ENCODE results near the gene DHRS11.
"Not testable (repeated sequence)": the region's sequence is repeated elsewhere in the genome, so short reads cannot be mapped to it uniquely, and the experiment has no call there.

Gene DHRS11

GRCh38 chr17:36594626-36595401 is 3.1 kb downstream of the DHRS11 start:
- no peak for DNase-seq

DNA sequence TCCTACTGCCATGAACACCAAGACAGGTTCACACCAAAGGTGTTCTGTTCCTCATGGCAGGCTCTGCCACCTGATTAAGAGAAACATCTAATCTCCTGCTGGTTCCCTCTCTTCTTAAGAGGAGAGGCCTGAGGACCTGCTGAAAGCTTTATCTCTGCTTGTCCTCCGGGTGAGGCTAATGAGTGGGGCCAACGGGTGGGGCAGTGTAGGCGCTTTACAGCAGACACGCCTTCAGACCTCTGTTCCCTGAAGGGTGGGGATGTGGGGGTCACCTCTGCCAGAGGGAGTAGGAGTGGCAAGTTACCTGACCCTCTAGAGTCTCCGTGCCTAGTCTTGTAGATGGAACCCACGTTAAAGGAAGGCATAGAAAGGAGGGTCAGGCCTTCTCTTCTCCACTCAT is 5.5 kb downstream of the DHRS11 start:
- no peak for DNase-seq

GRCh38 chr17:36597866-36598777 is 6.4 kb downstream of the DHRS11 start:
- DNase-seq, result no peak

GRCh38 chr17:36598951-36599401 is 7.3 kb downstream of the DHRS11 start:
- DNase-seq, result no peak

- no peak for DNase-seq
Observed at GRCh38 chr17:36599546-36600250, 8.0 kb downstream of the DHRS11 start.

DNA sequence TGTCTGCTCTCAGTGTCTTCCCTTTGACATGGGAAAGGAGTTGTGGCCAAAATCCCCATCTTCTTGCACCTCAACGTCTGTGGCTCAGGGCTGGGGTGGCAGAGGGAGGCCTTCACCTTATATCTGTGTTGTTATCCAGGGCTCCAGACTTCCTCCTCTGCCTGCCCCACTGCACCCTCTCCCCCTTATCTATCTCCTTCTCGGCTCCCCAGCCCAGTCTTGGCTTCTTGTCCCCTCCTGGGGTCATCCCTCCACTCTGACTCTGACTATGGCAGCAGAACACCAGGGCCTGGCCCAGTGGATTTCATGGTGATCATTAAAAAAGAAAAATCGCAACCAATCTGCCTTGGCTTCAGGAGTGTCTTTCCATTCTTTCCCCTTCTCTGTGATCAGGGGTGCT is 8.8 kb downstream of the DHRS11 start:
- no peak for DNase-seq

GRCh38 chr17:36600936-36601302 is 9.2 kb downstream of the DHRS11 start:
- DNase-seq, result no peak

- peak; percentile 96 for DNase-seq
Observed at GRCh38 chr17:36601303-36602029, 9.8 kb downstream of the DHRS11 start, which contains the start of gene MRM1. Gene MRM1, plus strand, starts transcription at chr17:36601583. Its CDS starts 228 bp downstream, at chr17:36601811.

DNA sequence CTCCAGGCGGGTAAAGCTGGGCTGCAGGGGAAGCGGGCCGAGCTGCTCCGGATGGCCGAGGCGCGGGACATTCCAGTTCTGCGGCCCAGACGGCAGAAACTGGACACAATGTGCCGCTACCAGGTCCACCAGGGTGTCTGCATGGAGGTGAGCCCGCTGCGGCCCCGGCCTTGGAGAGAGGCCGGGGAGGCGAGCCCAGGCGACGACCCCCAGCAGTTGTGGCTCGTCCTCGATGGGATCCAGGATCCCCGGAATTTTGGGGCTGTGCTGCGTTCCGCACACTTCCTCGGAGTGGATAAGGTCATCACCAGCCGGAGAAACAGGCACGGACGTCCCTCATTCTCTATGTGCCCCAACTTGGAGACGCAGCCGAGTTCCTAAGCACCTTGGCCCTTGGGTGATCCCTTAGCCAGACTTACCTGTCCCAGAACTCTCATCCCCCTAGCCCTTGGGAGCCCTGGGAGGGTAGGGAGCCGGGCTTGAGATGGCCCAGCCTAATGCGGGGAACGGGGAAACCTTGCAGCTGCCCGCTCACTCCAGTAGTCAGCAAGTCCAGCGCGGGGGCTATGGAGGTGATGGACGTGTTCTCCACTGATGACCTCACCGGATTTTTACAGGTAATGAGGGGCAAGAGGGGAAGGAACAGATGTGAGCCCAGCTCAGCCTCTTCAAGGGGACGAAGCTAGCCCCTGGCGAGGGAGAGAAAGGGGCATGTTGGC is 10.5 kb downstream of the DHRS11 start:
- peak; percentile 5 for DNase-seq

DNA sequence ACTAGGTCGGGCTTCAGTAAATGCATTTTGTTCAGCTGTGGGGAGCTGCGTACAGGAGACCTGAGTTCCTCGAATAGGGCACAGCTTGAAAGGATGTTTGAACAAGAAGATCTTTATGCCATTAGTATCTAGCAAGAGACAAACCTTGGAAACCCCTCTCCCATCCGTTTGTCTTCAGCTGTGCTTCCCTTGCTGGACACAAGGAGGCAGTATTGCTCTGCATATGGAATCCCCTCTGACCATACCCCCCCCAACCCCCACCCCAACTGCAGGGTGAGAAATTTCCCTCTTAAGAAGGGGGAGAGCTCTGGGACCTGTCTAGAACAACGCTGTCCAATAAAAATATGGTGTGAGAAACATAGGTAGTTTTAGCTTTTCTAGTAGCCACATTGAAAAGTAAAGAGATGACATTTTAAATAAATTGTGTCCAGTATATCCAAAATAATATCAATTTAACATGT is 11.3 kb downstream of the DHRS11 start:
- DNase-seq, result peak; percentile 84

DNA sequence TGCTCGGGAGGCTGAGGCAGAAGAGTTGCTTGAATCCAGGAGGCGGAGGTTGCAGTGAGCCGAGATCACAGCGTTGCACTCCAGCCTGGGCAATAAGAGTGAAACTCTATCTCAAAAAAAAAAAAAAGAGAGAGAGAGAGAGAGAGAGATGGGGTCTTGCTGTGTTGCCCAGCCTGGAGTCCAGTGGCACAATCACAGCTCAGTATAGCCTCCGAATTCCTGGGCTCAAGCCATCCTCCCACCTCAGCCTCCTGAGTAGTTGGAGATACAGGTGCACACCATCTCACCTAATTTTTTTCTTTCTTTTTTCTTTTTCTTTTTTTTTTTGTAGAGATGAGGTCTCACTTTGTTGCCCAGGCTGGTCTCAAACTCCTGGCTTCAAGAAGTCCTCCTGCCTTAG is 13.3 kb downstream of the DHRS11 start:
- DNase-seq, result not testable (repeated sequence)

DNA sequence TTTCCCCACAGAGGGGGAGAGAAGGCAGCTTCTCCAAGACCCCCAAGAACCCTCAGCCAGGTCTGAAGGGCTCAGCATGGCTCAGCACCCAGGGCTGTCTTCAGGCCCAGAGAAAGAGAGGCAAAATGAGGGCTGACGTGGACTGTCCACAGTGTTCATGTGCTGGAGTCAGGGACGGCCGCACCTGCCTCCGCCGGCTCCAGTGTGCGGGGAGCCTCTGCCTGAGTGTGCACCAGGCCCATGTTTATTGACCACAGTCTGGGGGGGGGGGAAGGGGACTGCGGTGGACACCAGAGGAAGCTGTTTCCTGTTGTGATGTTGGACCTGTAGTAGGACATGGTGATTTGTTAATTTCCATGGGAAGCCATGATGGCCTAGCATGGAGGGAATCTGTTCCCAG is 16.6 kb downstream of the DHRS11 start:
- no peak for DNase-seq

GRCh38 chr17:36608794-36609497 is 17.3 kb downstream of the DHRS11 start:
- DNase-seq, result peak; percentile 29

DNA sequence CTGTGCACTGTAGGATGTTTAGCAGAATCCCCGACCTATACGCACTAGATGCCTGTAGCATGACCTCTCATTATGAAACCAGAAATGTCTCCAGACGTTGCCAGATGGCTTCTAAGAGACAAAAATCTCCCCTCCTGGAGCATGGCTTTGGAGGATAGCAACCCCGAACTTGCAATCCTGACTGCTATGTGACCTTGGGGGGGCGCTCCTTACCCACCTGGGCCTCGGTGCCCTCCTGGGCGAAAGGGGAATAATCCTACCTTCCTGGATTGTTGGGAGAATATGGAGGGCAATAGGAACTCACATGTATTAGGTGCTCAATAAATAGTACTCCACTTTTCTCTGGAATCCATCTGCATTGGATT is 17.8 kb downstream of the DHRS11 start:
- DNase-seq, result no peak

DNA sequence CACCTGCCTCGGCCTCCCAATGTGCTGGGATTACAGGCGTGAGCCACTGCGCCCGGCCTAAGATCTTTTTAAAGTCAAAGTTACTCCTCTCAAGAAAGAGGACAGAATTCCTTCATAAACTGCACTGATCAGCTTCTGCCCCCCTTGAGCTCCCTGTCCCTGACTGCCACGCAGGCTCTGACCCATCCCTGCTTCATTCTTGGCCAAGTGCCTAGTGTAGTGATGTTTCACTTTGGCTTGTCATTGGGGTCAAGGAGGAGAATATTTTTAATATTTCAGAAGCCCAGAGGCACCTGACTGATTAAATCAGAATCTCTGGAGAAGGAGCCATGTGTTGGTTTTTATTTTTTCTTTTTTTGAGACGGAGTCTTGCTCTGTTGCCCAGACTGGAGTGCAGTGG is 18.8 kb downstream of the DHRS11 start:
- no peak for DNase-seq

DNA sequence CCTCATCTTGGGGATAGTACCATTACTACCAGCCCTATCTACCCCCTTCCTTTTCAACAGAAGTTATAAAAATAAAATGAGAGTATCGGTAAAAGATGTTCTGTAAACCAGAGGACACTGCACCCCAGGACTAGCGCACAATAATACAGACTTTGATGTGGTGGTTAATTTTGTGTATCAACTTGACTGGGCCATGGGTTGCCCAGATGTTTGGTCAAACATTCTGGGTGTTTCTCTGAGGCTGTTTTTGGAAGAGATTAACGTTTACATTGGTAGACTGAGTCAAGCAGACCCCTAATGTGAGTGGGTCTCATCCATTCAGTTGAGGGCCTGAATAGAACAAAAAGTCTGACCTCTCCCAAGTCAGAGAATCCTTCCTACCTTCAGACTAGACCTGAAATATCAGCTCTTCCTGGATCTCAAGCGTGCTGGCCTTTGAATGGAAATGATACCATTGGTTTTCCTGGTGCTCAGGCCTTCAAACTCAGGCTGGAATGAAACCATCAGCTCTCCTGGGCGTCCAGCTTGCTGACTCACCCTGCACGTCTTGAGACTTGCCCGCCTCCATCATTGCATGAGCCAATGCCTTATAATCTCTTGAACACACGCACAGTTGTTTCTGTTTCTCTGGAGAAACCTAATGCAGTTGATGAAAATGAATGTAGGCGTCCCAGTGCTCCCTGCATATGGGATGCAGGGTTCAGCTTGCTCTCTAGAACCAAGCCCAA is 19.8 kb downstream of the DHRS11 start:
- no peak for DNase-seq

DNA sequence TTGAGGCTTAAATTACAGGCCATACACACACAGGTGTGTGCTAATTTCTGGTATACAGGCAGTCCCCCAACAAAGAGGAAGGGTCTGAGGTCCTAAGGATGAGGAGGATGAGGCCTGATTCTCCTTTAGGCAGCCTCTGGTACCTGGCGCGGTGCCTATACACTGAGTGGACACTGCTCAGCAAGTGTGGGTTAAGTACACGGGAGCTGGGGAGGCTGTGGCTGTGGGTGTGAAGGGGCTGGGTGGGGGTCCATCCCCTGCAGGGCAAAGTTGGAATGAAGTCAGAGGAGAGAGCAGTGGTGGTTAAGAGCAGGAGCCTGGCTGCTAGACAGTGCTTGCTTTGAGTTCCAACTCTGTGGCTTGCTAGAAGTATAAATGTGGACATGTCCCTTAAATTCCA is 20.6 kb downstream of the DHRS11 start:
- DNase-seq, result no peak

GRCh38 chr17:36613155-36613554 is 21.5 kb downstream of the DHRS11 start:
- no peak for DNase-seq

DNA sequence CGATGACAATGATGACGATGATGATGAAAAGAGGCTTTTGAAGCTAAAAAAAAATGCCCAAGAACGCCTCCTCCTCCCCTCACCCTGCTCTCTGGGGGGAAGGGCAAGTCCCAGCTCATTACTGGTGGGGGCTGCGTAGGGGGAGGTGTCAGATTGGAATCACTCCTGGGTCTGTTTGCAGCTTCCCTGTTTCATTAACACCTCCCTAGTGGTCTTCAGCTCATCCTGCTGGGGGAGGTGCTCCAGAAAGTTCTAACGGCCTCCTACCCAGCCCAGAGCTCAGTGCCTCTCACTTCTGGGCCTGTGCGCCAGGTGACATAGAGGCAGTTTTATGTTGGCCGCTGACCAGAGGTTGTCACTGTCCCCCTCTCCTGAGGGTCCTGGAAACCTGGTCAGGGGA is 22.4 kb downstream of the DHRS11 start:
- no peak for DNase-seq

DNA sequence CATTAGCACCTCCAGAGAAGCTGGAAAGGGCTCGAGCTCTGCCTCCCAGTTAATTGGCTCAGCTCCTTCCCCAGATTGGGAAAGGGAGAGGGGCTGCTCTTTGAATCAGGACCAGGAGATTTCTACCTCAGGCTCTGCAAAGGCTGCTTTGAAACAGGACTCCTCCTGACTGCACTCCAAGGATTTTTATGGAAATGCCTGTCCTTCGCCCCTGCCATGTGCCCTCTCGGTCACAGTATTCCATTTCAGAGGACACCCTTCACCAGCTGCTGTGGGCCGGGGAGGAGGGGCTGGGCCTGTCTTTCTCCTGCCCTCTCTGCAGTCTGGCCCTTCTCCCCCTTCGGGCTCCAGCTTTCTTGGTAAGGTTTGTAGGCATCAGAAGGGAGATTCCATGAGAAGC is 23.3 kb downstream of the DHRS11 start:
- no peak for DNase-seq

Data from activated CD4-positive, alpha-beta T cell treated with anti-CD3 and anti-CD28 coated beads, Interleukin-10, Interleukin-2, amounts not matched to agents 100 ng/mL and 50 ng/mL, durations not matched to agents 16 hours and 8 hours (primary cell).